Psoas muscle (tissue), 8 donors: ENCODE measurements around the gene TCTN2. TPM values are rescaled to one million over a fixed set of nuclear protein-coding genes. Genes with fewer than 3 reads are reported as not detected.
A peak's percentile ranks its signal among the peaks of the same experiment; 100 is the strongest.

Experiments used
- ATAC-seq, 4 donors: fragments of 200-7000 bp; cut with Tn5 transposase; one replicate each; pipeline ENCODE4 v1.9.1; 2020; ENCODE audit warnings: moderate library complexity in 3 of 4, mild to moderate bottlenecking in 2 of 4
- DNase-seq, 2 donors: peaks; one replicate each; pipeline ENCODE4 v3.0.0-alpha.2; 2020
- H3K27ac ChIP-seq: fragments of 200-600 bp; one replicate; pipeline ENCODE4 v1.8.0; 2022
- H3K27me3 ChIP-seq, 3 donors: fragments of 200-600 bp in 1 of 3; one replicate each; pipeline versions ENCODE4 v1.6.1 to v1.8.0; 2013 to 2022; ENCODE audit warnings: low read length in 2 of 3, mild to moderate bottlenecking in 2 of 3, moderate library complexity in 1 of 3; ENCODE audit not compliant: insufficient read depth in 3 of 3
- H3K36me3 ChIP-seq, 2 donors: fragments of 200-600 bp in 1 of 2; one replicate each; pipeline versions ENCODE4 v1.6.1 to v1.8.0; 2013 to 2022; ENCODE audit warnings: low read depth in 1 of 2, mild to moderate bottlenecking in 1 of 2, moderate library complexity in 1 of 2; ENCODE audit not compliant: insufficient read depth in 1 of 2
- H3K4me1 ChIP-seq: fragments of 200-600 bp; one replicate; pipeline ENCODE4 v1.8.0; 2022
- H3K4me3 ChIP-seq: fragments of 200-600 bp; one replicate; pipeline ENCODE4 v1.8.0; 2022; ENCODE audit warnings: mild to moderate bottlenecking
- H3K9me3 ChIP-seq: fragments of 200-600 bp; one replicate; pipeline ENCODE4 v1.8.0; 2022
- WGBS, 3 donors: extraction: QIAGEN DNeasy Blood & Tissue Kit; methylation state at CpG; one replicate each; pipeline versions ENCODE4 v1.1.6 to v1.1.7; 2013; 5-methylcytosine and 5-hydroxymethylcytosine counted together
- intact Hi-C, 2 donors: fragments of 100-400 bp; cut with DNase I; formaldehyde crosslinking; loops; one replicate each; pipeline versions ENCODE4 v1.11.0 to v1.14.2; 2022
- long read RNA-seq, 2 donors: library from polyadenylated mRNA; unstranded; transcript quantifications; one replicate each; pipeline ENCODE4 v2.0.0, GENCODE V29; 2021
- polyA plus RNA-seq, 3 donors: library from polyadenylated mRNA; stranded (reverse); fragments of 200-250 nt; gene quantifications; one replicate each; pipeline ENCODE4 v1.2.3, GENCODE V29; 2013
- total RNA-seq, 4 donors: library from RNA; stranded (reverse); fragmentation: NEBNext Ultra II Directional in 2 of 4; extraction: Animal tissue kit (Norgen Biotek cat#: 25700) in 2 of 4; gene quantifications; one replicate each; pipeline versions ENCODE4 v1.2.1 to v1.2.4, GENCODE V29; 2021 to 2023
- TF ChIP-seq, protein P1 (sequence below): fragments of 200-600 bp; IDR thresholded peaks from one replicate; pipeline ENCODE4 v1.8.0; 2022; ENCODE audit warnings: antibody characterized with exemption
- donor health status: healthy with polysubstance abuse.
- donor health status: DM: no; HTN: no; CAD: no; lungs with moderate emphysema.
- donor health status: Bipolar disorder and iron deficiency.
- donor health status: healthy.
- donor health status: DM: yes; HTN: yes; CAD: no.
- donor health status: DM: no; HTN: no; CAD: no.
- donor health status: DM: no; HTN: no; CAD: no.
- donor health status: DM: yes; HTN: yes; CAD: no.

TCTN2 gene
- total RNA-seq (1 to 10 TPM; 1.4 to 2.4 (median 1.7) TPM), polyA plus RNA-seq (1 to 10 TPM; 1.1 to 8.1 (median 2.8) TPM)
- long read RNA-seq, donor 1: 0 reads
- long read RNA-seq, donor 2, partial matches to known transcripts: 0 of 1 reads
- long read RNA-seq, donor 2, other reads (novel, unspliced or antisense): 0 of 1 reads

DNA sequence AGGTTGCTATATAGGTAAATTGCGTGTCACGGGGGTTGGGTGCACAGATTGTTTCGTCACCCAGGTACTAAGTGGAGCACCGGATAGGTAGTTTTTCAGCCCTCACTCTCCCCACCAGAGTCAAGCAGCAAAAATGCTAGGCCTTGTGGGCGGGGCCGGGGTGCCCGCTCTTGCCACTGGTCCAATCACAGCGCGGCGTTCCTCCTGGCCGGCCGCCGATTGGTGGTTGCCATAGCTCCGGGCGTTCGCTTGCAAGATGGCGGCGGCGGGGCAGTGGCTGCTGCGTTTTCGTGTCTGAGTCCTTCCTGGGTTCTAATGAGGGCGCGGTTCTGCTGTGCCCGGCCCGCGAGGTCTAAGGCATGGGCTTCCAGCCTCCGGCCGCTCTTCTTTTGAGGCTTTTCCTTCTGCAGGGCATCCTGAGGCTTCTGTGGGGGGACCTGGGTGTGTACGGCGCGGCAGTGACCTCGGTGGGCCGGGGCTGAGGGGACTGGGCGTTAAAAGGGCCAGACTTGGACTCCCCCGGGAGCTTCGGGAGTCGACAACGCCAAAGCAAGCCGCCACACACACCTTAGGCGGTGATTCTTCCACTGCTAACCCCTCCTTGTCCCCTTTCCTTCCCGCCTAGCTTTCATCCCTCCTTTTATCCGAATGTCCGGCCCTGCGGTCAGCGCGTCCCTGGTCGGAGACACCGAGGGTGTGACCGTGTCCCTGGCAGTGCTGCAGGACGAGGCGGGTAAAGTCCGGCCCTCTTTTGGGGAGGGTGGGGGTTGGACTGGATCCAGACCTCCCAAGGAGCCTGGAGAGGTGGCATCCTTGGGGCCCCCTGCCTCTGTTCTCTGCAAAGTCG lies at the start of gene TCTN2:
TCTN2 (plus strand) TSS at position 232 of the 847 bp plus-strand sequence; CDS start at position 360, 128 bp downstream.
- 1 to 2% (median 1%) methylated on average over 48 to 53 of the region's 53 CpGs for WGBS, 3 donors

DNA sequence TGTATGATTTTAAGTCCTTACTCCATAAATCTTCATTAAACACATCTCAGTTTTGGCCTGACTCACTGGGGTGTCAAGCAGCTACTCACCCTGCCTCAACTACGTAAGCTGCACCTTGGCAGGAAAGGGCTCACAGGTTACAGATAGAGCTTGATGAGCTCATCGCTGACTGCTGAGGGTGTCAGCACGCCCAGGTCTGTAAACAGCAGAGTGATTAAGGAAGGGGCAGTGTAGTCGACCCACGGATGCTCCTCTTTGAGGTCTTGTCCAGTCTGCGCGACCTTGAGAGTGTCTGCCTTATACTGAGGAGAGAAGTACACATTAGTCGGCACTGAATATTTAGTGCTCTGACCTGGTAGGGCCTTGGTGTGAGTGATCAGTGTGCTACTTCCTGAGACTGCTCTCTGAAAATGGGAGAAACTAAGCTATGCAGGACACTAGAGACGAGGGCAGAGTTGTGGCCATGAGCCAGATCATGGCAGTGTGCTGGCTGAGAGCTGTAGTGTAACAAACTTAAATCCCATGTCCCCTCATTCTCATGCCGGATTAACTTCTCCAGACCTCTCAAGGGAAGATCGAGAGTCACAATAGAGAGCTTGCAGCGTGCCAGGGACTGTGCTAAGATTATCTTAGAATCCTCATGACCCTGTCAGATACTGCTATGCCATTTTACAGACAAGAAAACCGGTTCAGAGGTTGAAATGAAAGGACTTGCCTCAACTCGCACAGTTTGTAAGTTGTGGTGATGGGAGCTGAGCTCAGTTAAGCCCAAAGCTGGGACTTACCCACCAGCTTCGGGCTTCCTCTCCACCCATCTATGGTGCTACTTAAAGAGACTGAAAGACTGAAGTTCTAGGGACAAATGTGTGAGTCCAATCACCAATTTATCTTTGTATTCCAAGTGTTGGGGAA lies 49.0 kb upstream of the TCTN2 start:
- Histone ChIP-seq H3K9me3 (no peaks in the 10 kb centered on the region), H3K27me3 (no peaks in the 10 kb centered on the region), H3K4me3 (no peak overlapping the region), H3K36me3 (peaks cover 11 to 100% of the 10 kb centered on the region in 2 donors), H3K27ac (no peak overlapping the region), H3K4me1 (no peaks in the 10 kb centered on the region)
- TF ChIP-seq, protein P1, sequence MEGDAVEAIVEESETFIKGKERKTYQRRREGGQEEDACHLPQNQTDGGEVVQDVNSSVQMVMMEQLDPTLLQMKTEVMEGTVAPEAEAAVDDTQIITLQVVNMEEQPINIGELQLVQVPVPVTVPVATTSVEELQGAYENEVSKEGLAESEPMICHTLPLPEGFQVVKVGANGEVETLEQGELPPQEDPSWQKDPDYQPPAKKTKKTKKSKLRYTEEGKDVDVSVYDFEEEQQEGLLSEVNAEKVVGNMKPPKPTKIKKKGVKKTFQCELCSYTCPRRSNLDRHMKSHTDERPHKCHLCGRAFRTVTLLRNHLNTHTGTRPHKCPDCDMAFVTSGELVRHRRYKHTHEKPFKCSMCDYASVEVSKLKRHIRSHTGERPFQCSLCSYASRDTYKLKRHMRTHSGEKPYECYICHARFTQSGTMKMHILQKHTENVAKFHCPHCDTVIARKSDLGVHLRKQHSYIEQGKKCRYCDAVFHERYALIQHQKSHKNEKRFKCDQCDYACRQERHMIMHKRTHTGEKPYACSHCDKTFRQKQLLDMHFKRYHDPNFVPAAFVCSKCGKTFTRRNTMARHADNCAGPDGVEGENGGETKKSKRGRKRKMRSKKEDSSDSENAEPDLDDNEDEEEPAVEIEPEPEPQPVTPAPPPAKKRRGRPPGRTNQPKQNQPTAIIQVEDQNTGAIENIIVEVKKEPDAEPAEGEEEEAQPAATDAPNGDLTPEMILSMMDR: no peak
- intact Hi-C loops: loop anchor here in 1 of 2 donors (10.0 kb wide), 1 partner anchor 1107 kb away; no protein-coding TSS in a partner anchor
- DNase-seq: no peak
- peak in 2 of 4 donors; percentile 28 to 30 for ATAC-seq
- WGBS, 3 donors: 74 to 87% (median 77%) methylated on average over 15 of the region's 15 CpGs

More for the DNA sequence above, at the start of gene TCTN2:
- no peaks in the 10 kb centered on the region for H3K27me3 ChIP-seq
- peak; percentile 99 to 100 (median 100) for ATAC-seq
- H3K36me3 ChIP-seq: peaks cover 0 to 20% of the 10 kb centered on the region in 2 donors
- H3K9me3 ChIP-seq: no peaks in the 10 kb centered on the region
- H3K4me1 ChIP-seq: no peaks in the 10 kb centered on the region
- H3K4me3 ChIP-seq: peak within 1 kb of the TSS; percentile 89
- H3K27ac ChIP-seq: no peak within 1 kb of the TSS
- TF ChIP-seq, protein P1: no peak
- peak; percentile 96 to 97 for DNase-seq
- intact Hi-C loops: no loop called here

DNA sequence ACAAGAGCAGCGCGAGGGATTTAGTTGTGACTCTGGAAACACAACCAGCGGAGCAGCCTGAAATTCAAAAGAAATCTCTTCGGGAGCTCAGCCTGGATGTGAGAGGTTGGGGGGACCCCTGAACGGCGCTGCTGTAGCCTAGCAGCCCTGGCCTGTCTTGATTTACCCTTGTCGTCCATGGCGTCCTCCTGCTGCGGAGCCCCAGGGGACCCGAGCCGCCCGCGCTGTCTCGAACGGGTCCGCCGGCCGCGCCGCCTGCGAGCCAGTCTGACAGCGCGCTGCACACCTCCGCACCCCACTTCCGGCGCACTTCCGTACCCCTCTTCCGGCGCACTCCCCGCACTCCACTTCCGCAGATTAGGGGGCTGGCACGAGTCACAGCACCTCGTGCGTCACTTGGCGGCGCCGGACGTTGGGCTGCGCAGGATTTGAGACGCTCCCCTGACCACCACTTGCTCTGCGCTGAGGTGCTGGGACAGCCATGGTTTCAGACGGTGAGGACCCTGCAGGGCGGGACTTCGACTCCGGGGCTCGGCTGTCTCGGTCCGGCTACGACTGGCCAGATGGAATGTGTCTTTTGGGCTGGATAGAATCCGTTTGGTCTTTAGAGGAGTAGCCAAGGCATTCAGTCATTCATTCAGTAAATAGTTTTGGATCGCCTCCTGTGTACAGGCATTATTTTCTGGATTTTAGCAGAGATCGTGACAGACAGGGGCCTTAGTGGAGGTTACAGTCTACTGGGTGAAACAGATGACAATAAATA lies 37.4 kb upstream of the TCTN2 start, which contains the start of the genes EIF2B1 and GTF2H3:
EIF2B1 (minus strand) TSS at position 308 of the 763 bp plus-strand sequence; CDS start at position 179, 129 bp downstream.
GTF2H3 (plus strand) TSS at position 451 of the 763 bp plus-strand sequence; CDS start at position 482, 31 bp downstream.
- Histone ChIP-seq H3K27me3 (no peaks in the 10 kb centered on the region), H3K4me3 (peak within 1 kb of the TSS; percentile 88), H3K4me1 (peaks cover 9% of the 10 kb centered on the region), H3K36me3 (peaks cover 5 to 37% of the 10 kb centered on the region in 2 donors), H3K9me3 (no peaks in the 10 kb centered on the region), H3K27ac (peak within 1 kb of the TSS; percentile 88)
- intact Hi-C loops: loop anchor here in 1 of 2 donors (10.0 kb wide), 1 partner anchor 351 kb away; no protein-coding TSS in a partner anchor
- TF ChIP-seq, protein P1: no peak
- ATAC-seq (peak; percentile 99 to 100 (median 100)), DNase-seq (peak; percentile 96 to 98)
- WGBS, 3 donors: 0% methylated on average over 50 to 52 of the region's 52 CpGs
